GM18502 (cell line): ENCODE data around the gene MID1.
A peak's percentile ranks its signal among the peaks of the same experiment; 100 is the strongest.

Experiments
- ATAC-seq: cut with Tn5 transposase; IDR thresholded peaks from one replicate; pipeline ENCODE4 v1.9.1; 2021; ENCODE audit warnings: mild to moderate bottlenecking; ENCODE audit not compliant: unreplicated experiment, poor library complexity

Gene MID1

DNA sequence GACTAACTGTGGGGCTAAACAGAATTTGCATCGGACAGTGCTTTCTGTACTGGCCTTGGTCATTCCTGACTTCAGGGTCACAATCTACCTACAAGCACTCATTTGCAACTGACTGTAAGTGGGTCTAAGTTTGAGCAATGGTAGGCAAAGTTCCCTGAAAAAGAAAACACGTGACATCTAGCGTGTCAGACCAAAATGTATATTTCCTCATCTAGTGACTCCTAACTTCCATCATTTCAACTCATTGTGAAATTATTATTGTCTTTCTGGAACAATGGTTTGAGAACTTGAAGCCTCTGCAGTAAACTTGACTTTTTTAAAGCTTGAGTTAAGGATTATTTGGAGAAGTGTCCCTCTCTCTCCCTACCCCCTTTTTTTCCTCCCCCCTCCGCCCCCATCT is 113.6 kb downstream of the MID1 start:
- no peak for ATAC-seq

DNA sequence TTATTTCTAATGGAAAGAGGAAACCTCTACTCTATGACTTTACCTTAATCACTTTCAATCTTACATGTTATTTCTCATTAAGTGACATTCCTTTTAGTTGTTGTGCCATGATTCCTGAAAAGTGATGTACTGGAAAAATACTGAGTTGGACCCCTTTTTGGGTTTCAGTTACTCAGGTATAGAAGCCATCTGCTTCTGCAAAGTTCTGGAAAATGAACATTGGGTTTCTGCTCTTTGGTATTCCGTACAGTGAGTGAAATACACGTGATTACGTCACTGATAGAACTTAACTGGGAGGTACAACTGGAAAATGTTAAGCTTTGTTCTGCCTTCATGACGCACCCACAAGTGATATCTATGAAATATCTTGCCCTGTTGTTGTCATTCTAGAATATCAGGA is 114.7 kb downstream of the MID1 start:
- no peak for ATAC-seq

DNA sequence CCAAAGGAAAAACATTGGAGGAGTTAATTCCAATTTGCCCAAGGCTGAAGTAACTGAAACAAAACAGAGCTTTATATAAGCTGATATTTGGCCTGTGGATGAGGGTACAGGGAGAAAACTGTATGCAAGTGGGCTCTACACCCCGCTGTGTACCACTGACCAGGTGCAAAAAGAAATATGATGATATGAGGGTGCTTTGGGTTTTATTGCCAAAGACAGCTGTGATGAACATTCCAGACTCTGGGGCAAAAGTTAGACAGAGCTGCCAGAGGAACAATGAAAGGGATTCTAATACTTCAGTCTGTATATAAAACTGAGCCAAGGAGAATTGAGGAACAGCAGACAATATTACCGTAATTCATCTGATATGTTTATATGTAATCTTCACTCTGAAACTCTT is 117.4 kb downstream of the MID1 start:
- ATAC-seq = no peak

DNA sequence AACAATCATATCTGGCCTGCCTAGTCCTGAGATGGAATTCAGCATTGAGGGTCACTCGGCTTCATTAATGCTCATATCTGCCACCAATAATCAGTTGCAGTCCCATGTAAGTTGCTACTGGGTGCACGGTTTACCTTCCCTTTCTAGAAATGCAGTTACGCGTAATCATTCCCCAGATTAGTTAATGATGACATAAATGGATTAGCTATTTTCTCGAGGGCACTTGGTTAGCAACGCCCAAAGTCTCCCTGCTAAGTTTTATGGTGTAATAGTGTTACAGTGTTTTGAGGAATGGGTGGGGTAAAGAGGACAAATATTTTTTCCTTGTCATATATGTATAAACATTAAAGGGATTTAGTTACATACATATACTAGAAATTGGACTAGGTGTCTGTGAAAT is 118.8 kb downstream of the MID1 start:
- no peak for ATAC-seq

DNA sequence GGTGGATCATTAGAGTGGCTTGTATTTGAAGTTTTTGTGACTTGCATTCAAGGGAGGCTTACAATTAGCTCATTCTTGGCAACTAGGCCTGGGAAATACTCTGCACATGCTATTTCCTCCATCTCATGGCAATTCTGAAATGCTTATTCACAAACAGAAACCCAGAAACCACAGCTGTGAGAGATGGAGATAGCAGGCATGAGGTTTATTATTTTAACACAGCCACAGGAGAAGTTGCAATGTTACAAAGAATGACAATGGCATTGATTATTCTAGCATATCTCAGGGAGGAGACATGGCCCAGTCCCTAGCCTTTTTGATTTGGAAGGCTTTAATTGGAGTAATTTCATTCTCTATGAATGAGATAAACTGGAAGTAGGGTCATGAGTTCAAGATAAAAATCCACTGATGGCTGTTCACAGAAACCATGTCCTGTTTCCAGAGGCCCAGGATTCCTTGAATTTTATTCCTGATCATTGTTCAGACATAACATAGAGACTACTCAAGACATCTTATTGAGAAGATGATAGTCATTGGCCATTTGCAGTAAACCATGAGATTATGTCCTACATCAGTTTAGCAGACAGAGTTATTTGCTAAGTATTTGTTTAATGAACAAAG is 123.9 kb downstream of the MID1 start:
- no peak for ATAC-seq

GRCh38 chrX:10495677-10496076 is 124.7 kb downstream of the MID1 start:
- ATAC-seq = no peak

- no peak for ATAC-seq
Measured at GRCh38 chrX:10492250-10492649, 128.1 kb downstream of the MID1 start.

DNA sequence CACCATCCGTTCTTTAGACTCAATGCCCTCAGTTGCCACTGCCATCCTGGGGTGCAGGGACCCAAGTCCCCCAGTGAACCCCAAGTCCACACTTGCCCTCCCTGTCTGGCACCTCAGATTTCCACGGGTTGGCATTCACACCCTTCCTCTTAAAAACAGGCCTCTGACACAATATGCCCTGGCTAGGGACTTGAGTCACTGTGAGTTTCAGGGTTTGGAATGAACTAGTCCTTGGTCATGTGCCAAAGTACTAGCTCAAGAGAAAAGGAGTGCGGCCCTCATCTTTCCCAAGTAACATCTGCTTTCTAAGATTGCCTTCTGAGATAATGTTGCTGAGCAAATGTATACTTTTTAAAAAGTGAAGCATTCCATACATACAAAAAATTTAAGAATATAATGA is 134.0 kb downstream of the MID1 start:
- ATAC-seq = no peak

GRCh38 chrX:10485326-10485725 is 135.1 kb downstream of the MID1 start:
- ATAC-seq = no peak

DNA sequence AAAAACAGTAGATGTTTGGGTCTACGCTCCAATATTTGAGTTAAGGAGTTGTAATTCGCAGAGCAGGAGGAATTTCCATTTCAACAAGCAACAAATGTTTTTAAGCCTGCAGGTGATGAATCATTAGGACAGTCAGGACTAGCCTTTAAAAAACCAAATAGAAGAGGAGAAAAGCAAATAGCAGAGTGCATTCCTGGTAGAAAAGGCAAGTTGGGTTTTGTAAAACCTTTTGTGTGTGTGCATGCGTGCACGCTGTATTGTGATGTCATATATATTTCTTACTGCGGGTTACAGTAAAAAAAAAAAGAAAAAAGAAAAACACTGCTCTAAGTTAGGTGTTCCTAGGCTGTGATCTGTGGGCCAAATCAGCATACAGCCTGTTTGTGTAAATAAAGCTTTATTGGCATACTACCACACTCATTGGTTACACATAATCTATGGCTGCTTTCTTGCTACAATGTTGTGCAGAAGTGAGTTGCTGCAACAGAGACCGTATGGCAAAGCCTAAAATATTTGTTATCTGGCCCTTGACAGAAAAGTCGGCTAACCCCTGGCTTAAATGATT is 135.6 kb downstream of the MID1 start:
- no peak for ATAC-seq

- no peak for ATAC-seq
Measured at GRCh38 chrX:10483191-10483831, 137.1 kb downstream of the MID1 start.

DNA sequence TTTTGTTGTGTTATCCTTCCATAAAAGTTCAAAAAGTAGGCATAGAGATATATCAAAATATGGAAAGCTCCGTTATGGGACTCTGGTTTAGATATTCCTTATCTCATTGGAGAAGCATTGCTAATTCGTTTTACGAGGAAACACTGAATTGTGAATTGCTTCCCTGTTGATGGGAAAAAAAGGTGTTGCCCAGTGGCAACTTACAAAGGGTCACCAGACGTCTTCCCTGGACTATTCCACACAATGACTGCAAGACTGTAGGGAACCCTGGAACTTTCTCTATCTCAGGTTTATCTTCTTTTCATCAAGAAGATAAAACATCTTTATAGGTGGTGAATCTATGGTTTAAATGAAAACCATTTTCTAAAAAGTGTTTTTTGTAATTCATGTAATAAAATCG is 137.7 kb downstream of the MID1 start:
- ATAC-seq = no peak

- peak; percentile 94 for ATAC-seq
Measured at GRCh38 chrX:10482261-10482660, 138.1 kb downstream of the MID1 start.

GRCh38 chrX:10480861-10481260 is 139.5 kb downstream of the MID1 start:
- ATAC-seq = no peak

- ATAC-seq = no peak
Measured at GRCh38 chrX:10479508-10479907, 140.9 kb downstream of the MID1 start.

DNA sequence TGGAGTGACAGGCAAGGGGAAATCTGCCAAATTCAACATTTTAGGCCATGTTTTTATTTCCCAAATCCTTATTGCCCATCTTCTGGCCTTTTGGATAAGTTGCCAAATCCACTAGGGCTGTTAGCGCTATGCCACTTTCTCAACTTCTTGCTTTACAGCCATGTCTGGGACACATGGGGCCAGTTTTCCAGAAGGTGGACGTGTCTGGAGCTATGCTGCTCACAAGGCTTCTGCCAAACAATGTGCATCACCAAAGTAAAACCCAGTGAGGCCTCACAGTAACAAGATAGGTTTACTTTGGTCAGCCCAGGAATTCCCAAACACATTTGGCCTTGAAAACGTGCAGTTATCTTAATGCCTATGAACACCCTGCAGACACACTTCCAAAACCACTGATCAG is 142.9 kb downstream of the MID1 start:
- ATAC-seq = no peak

DNA sequence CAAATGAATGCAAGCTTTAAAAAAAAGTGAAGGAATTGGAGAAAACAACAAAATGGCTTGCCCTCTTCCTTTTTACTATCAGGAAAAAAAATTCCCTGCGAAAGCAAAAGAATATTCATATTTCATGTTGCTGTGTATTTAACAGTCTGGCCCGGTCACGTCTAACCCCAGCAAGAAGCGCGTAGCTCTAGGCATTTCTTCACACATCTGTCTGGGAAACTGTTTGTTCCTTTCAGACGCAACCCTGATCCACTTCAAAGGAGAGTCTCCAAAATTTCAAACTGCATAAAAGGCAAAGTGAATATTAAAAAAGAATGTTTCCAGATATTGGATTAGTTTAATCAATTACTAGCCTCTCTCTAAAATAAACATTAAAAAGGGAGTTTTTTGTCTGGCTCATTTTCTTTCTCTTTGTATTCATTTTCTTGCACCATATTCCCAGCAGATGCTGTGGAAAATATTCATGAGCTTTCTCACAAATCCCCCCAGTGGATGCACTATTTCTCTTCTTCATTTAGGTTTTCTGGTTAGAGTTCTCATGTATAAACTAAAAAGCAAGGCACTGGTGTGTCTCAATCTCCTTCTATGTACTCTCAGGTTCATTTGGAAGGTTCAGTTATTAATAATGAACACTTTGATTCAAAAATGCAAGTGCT is 145.3 kb downstream of the MID1 start:
- ATAC-seq = no peak

GRCh38 chrX:10474510-10474909 is 145.9 kb downstream of the MID1 start:
- no peak for ATAC-seq

GRCh38 chrX:10471418-10471817 is 149.0 kb downstream of the MID1 start:
- no peak for ATAC-seq

GRCh38 chrX:10470009-10470408 is 150.4 kb downstream of the MID1 start:
- no peak for ATAC-seq

GRCh38 chrX:10467793-10468192 is 152.6 kb downstream of the MID1 start:
- no peak for ATAC-seq

DNA sequence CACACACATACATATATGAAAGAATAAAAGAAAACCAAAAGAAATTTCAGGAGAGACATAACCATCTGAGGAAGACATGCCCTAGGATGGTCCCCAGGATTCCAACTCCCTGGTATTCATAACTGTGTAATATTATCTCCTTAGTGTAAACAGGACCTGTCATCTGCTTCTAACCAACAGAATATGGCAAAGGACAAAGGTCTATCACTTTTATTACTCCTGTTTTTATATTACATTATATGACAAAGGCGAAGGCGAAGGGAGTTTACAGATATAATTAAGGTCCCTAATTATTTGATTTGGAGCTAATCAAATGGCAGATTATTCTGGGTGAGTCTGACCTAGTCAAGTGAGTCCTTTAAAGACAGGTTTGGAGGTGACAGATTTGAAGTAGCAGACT is 155.1 kb downstream of the MID1 start:
- no peak for ATAC-seq
